PC-3 (cell line): ENCODE results near the gene TNFRSF6B. TPM values are rescaled to one million over a fixed set of nuclear protein-coding genes. Genes with fewer than 3 reads are reported as not detected.

Source experiments
- ATAC-seq: fragments of 200-7000 bp; cut with Tn5 transposase; 2 replicates; pipeline ENCODE4 v1.9.1; 2020; ENCODE audit warnings: mild to moderate bottlenecking, moderate library complexity
- BruUV-seq: library from RNA; stranded (reverse); fragments of 400-500 nt; replicated peaks from 2 replicates; lab custom pipeline; 2021; lab: Mats Ljungman, UMichigan
- CTCF ChIA-PET: fragments of 300-600 bp; sonication (Branson Sonifier 250); formaldehyde crosslinking; loops from one replicate; lab custom pipeline; 2022; ENCODE audit warnings: antibody characterized with exemption; lab: Charles Lee
- POLR2A ChIA-PET: fragments of 300-600 bp; sonication (Branson Sonifier 250); formaldehyde crosslinking; loops from one replicate; lab custom pipeline; 2022; ENCODE audit warnings: antibody characterized with exemption; ENCODE audit not compliant: unreplicated experiment; lab: Charles Lee
- DNase-seq: peaks from one replicate; pipeline ENCODE4 v3.0.0-alpha.2; 2015
- H2AFZ ChIP-seq: fragments of 300-600 bp; sonication (generic); 2 replicates; pipeline ENCODE4 v1.6.0; 2016; ENCODE audit warnings: antibody characterized with exemption, low read length
- H3F3A ChIP-seq: fragments of 300-600 bp; sonication (generic); one replicate; pipeline ENCODE4 v1.6.0; 2017; ENCODE audit warnings: antibody characterized with exemption, low read length, control low read depth, mild to moderate bottlenecking; ENCODE audit not compliant: unreplicated experiment
- H3K27ac ChIP-seq: fragments of 300-600 bp; sonication (generic); 2 replicates; pipeline ENCODE4 v1.5.1; 2016; ENCODE audit warnings: mild to moderate bottlenecking, low read length
- H3K27me3 ChIP-seq: fragments of 300-600 bp; sonication (generic); 2 replicates; pipeline ENCODE4 v1.6.1; 2016; ENCODE audit warnings: low read length, mixed read lengths
- H3K36me3 ChIP-seq: fragments of 300-600 bp; sonication (generic); 2 replicates; pipeline ENCODE4 v1.6.1; 2016; ENCODE audit warnings: low read depth, mixed run types, low read length, mixed read lengths
- H3K4me1 ChIP-seq: fragments of 300-600 bp; sonication (generic); 2 replicates; pipeline ENCODE4 v1.5.1; 2016; ENCODE audit warnings: low read length; ENCODE audit not compliant: insufficient read depth
- H3K4me2 ChIP-seq: fragments of 300-600 bp; sonication (generic); 2 replicates; pipeline ENCODE4 v1.6.0; 2016; ENCODE audit warnings: low read length
- H3K4me3 ChIP-seq: fragments of 300-600 bp; sonication (generic); 2 replicates; pipeline ENCODE4 v1.5.1; 2016; ENCODE audit warnings: mild to moderate bottlenecking, low read length, mixed read lengths
- H3K79me2 ChIP-seq: fragments of 300-600 bp; sonication (generic); 2 replicates; pipeline ENCODE4 v1.6.1; 2017; ENCODE audit warnings: low read length, mixed read lengths
- H3K9ac ChIP-seq: fragments of 300-600 bp; sonication (generic); 2 replicates; pipeline ENCODE4 v1.6.0; 2016; ENCODE audit warnings: mild to moderate bottlenecking, low read length
- H3K9me2 ChIP-seq: fragments of 300-600 bp; sonication (generic); replicated peaks from 2 replicates; pipeline ENCODE4 v1.6.1; 2016; ENCODE audit warnings: mixed run types, low read length, mixed read lengths
- H3K9me3 ChIP-seq: fragments of 300-600 bp; sonication (generic); 2 replicates; pipeline ENCODE4 v1.6.1; 2016; ENCODE audit warnings: low read length, mixed read lengths
- H4K20me1 ChIP-seq: fragments of 300-600 bp; sonication (generic); 2 replicates; pipeline ENCODE4 v1.6.1; 2016; ENCODE audit warnings: low read length, mixed read lengths
- EZH2 ChIP-seq: fragments of 300-600 bp; sonication (generic); IDR thresholded peaks from one replicate; pipeline ENCODE4 v1.6.1; 2017; ENCODE audit warnings: antibody characterized with exemption, mild to moderate bottlenecking, low read length; ENCODE audit not compliant: unreplicated experiment
- EZH2phosphoT487 ChIP-seq: fragments of 300-600 bp; sonication (generic); IDR thresholded peaks from 2 replicates; pipeline ENCODE4 v1.6.1; 2018; ENCODE audit warnings: mild to moderate bottlenecking, antibody characterized with exemption, low read length, borderline replicate concordance
- intact Hi-C: fragments of 100-400 bp; cut with micrococcal nuclease; formaldehyde crosslinking; loops from 2 replicates; pipeline ENCODE4 v1.9.0; 2023
- total RNA-seq: library from RNA; depleted of rRNA; stranded (reverse); fragments of >200 nt; gene quantifications from 2 replicates; pipeline ENCODE4 v1.2.3, GENCODE V29; 2014
- TF ChIP-seq, protein P1 (sequence below): fragments of 300-600 bp; sonication (generic); conservative IDR thresholded peaks from 2 replicates; pipeline ENCODE4 v1.5.1; 2017; ENCODE audit warnings: antibody characterized with exemption, low read depth, mild to moderate bottlenecking, low read length

TNFRSF6B gene
- total RNA-seq, 1 experiment from 2014 or later: 41.6 TPM

DNA sequence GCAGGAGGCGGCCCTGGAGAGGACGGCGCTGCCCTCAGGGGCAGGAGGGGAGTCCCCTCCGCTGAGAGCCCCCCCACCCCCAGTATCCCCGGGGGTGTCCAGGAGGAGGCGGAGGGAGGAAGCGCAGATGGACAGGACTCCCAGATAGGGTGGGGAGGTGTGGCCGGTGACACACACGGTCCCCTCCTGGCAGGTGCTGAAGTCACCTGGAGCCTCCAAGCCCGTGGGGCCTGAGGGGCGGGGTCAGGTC lies 44.6 kb upstream of the TNFRSF6B start:
- no peaks in the 10 kb centered on the region for H3K79me2 ChIP-seq
- peaks cover 14% of the 10 kb centered on the region for H3K27me3 ChIP-seq
- no peak overlapping the region for H3K27ac ChIP-seq
- H2AFZ ChIP-seq: peak overlapping the region; percentile 26; the same call in 1 of the 2 replicates
- TF ChIP-seq, protein P1, sequence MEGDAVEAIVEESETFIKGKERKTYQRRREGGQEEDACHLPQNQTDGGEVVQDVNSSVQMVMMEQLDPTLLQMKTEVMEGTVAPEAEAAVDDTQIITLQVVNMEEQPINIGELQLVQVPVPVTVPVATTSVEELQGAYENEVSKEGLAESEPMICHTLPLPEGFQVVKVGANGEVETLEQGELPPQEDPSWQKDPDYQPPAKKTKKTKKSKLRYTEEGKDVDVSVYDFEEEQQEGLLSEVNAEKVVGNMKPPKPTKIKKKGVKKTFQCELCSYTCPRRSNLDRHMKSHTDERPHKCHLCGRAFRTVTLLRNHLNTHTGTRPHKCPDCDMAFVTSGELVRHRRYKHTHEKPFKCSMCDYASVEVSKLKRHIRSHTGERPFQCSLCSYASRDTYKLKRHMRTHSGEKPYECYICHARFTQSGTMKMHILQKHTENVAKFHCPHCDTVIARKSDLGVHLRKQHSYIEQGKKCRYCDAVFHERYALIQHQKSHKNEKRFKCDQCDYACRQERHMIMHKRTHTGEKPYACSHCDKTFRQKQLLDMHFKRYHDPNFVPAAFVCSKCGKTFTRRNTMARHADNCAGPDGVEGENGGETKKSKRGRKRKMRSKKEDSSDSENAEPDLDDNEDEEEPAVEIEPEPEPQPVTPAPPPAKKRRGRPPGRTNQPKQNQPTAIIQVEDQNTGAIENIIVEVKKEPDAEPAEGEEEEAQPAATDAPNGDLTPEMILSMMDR: no peak
- no peak for TF ChIP-seq EZH2phosphoT487
- TF ChIP-seq EZH2: no peak
- H3K36me3 ChIP-seq: no peaks in the 10 kb centered on the region
- H3K9me3 ChIP-seq: no peaks in the 10 kb centered on the region
- peaks cover 11% of the 10 kb centered on the region for H3K4me1 ChIP-seq
- ChIA-PET POLR2A (no interaction called here), CTCF (interaction anchor here (0.6 kb wide), 1 partner anchor 10 kb away, joined by 4 read pairs; no protein-coding TSS in a partner anchor)
- intact Hi-C loops: no loop called here
- DNase-seq: no peak
- H3K4me3 ChIP-seq: peak overlapping the region; percentile 47; the same call in 1 of the 2 replicates
- peak; percentile 29 for ATAC-seq
- no TSS peak for BruUV-seq
- no peaks in the 10 kb centered on the region for H4K20me1 ChIP-seq
- peak overlapping the region; percentile 65 for H3K4me2 ChIP-seq
- H3K9me2 ChIP-seq: no peaks in the 10 kb centered on the region
- no peaks in the 10 kb centered on the region for H3F3A ChIP-seq
- no peak overlapping the region for H3K9ac ChIP-seq

DNA sequence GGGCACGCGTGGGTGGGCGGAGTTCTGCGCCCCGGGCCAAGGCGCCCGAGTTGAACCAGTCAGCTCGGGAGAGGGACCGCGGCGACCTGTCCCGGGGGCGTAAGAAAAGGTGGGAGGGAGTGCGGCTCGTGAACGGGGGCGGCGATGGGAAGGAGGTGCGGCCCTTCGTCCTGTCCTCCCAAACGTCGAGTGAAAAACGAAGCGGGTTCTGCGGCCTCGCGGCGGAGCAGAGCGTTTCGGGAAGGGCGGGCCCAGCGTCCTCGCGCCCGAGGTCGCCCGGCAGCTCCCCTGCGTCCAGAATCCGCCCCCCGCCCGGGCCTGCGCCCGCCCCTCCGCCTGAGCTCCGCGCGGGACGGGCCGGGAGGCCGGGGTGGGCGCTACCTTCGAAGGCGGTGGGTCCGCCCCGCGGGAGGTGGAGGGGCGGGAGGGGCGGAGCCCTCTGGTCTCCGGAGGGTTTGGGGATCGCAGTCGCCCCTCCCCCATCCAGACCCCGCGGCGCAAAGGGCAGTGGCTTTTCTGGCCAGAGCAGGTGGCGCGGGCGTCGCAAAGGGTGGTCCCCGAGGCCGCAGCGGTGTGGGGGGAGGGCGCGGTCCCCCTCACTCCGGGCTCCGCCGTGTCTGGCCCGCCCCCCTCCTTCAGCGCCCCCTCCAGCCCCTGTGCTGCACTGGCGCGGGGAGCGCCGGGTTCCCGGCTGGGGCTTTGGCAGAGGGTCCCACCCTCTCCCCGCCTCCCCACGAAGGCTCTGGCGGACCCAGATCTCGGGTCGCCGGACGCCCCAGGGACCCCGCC lies 44.1 kb upstream of the TNFRSF6B start:
- intact Hi-C loops: no loop called here
- ChIA-PET POLR2A (interaction anchor here (0.6 kb wide), 1 partner anchor 52 kb away, joined by 8 read pairs; no protein-coding TSS in a partner anchor), CTCF (interaction anchor here (0.6 kb wide), 1 partner anchor 10 kb away, joined by 4 read pairs; no protein-coding TSS in a partner anchor)
- no peak overlapping the region for H3K9ac ChIP-seq
- TF ChIP-seq EZH2: peak; percentile 81
- TF ChIP-seq, protein P1: no peak
- H3K4me2 ChIP-seq: peak overlapping the region; percentile 65
- peak; percentile 6; the same call in 1 of the 2 replicates for ATAC-seq
- no peak overlapping the region for H2AFZ ChIP-seq
- H3K27ac ChIP-seq: no peak overlapping the region
- BruUV-seq: no TSS peak
- no peaks in the 10 kb centered on the region for H3K36me3 ChIP-seq
- DNase-seq: no peak
- H3K4me1 ChIP-seq: peaks cover 11% of the 10 kb centered on the region
- H3F3A ChIP-seq: no peaks in the 10 kb centered on the region
- no peaks in the 10 kb centered on the region for H3K9me2 ChIP-seq
- H4K20me1 ChIP-seq: no peaks in the 10 kb centered on the region
- H3K27me3 ChIP-seq: peaks cover 14% of the 10 kb centered on the region
- peak overlapping the region; percentile 47 for H3K4me3 ChIP-seq
- no peaks in the 10 kb centered on the region for H3K9me3 ChIP-seq
- H3K79me2 ChIP-seq: no peaks in the 10 kb centered on the region
